SK-N-SH (cell line): Measurements from ENCODE around the gene CLMN. TPM values are rescaled to one million over a fixed set of nuclear protein-coding genes. Genes with fewer than 3 reads are reported as not detected.

ENCODE experiments used
- CTCF ChIA-PET: fragments of 300-600, 350-600 bp; formaldehyde crosslinking; extraction: SDS; loops from one replicate; lab custom pipeline; 2021; lab: Yijun Ruan, JAX
- POLR2A ChIA-PET: fragments of 350-600 bp; sonication (Branson Sonifier 250); formaldehyde crosslinking; extraction: SDS; loops from one replicate; lab custom pipeline; 2020; ENCODE audit warnings: antibody characterized with exemption, inconsistent platforms; lab: Yijun Ruan, JAX
- DNase-seq: peaks from one replicate; pipeline ENCODE4 v3.0.0; 2012
- H2AFZ ChIP-seq: fragments of 200-600 bp; sonication (generic); 2 replicates; pipeline ENCODE4 v1.8.1; 2016; ENCODE audit warnings: antibody characterized with exemption, mild to moderate bottlenecking, low read depth
- H3F3A ChIP-seq: fragments of 200-600 bp; sonication (generic); replicated peaks from 2 replicates; pipeline ENCODE3; 2016; ENCODE audit warnings: antibody characterized with exemption, mild to moderate bottlenecking; ENCODE audit not compliant: insufficient read depth
- H3K27ac ChIP-seq, 2 experiments: fragments of 200-500 bp in 1 of 2; fragments of 200-600 bp in 1 of 2; sonication (Bioruptor generic) in 1 of 2; sonication (generic), shearing (Covaris generic) in 1 of 2; 2 replicates each; pipeline versions ENCODE4 v1.5.1 to v1.6.1; 2014 to 2016; ENCODE audit warnings: low read depth in 2 of 2, inconsistent platforms in 1 of 2, low read length in 1 of 2, mild to moderate bottlenecking in 1 of 2, mixed read lengths in 1 of 2
- H3K27me3 ChIP-seq: fragments of 200-600 bp; sonication (generic), shearing (Covaris generic); 2 replicates; pipeline ENCODE4 v1.6.1; 2016; ENCODE audit warnings: mixed run types; ENCODE audit not compliant: insufficient read depth
- H3K36me3 ChIP-seq, 2 experiments: fragments of 200-500 bp in 1 of 2; fragments of 200-600 bp in 1 of 2; sonication (Bioruptor generic) in 1 of 2; sonication (generic) in 1 of 2; replicated peaks in 1 of 2; 2 replicates each; pipeline versions ENCODE3 to v1.5.1; 2014 to 2016; ENCODE audit warnings: low read length in 1 of 2, mild to moderate bottlenecking in 1 of 2; ENCODE audit not compliant: insufficient read depth in 2 of 2, control insufficient read depth in 1 of 2
- H3K4me1 ChIP-seq, 2 experiments: fragments of 200-500 bp in 1 of 2; fragments of 200-600 bp in 1 of 2; sonication (Bioruptor generic) in 1 of 2; sonication (generic), shearing (Covaris generic) in 1 of 2; 2 replicates each; pipeline versions ENCODE4 v1.5.1 to v1.6.1; 2014 to 2016; ENCODE audit warnings: low read depth in 1 of 2, low read length in 1 of 2, mixed run types in 1 of 2; ENCODE audit not compliant: insufficient read depth in 2 of 2, control insufficient read depth in 1 of 2
- H3K4me2 ChIP-seq: fragments of 200-600 bp; sonication (generic), shearing (Covaris generic); 2 replicates; pipeline ENCODE4 v1.6.1; 2017; ENCODE audit warnings: mixed run types
- H3K4me3 ChIP-seq, 2 experiments: fragments of 200-500 bp in 1 of 2; fragments of 200-600 bp in 1 of 2; sonication (Bioruptor generic) in 1 of 2; sonication (generic), shearing (Covaris generic) in 1 of 2; 2 replicates each; pipeline versions ENCODE4 v1.5.1 to v1.8.1; 2014 to 2016; ENCODE audit warnings: low read depth in 2 of 2, inconsistent platforms in 1 of 2, low read length in 1 of 2, mild to moderate bottlenecking in 1 of 2, mixed read lengths in 1 of 2, moderate library complexity in 1 of 2
- H3K79me2 ChIP-seq: fragments of 200-600 bp; sonication (generic); 2 replicates; pipeline ENCODE4 v1.8.1; 2017; ENCODE audit warnings: mild to moderate bottlenecking; ENCODE audit not compliant: insufficient read depth
- H3K9ac ChIP-seq: fragments of 200-600 bp; sonication (generic); 2 replicates; pipeline ENCODE4 v1.6.1; 2017; ENCODE audit warnings: mixed run types
- H3K9me2 ChIP-seq: fragments of 200-600 bp; sonication (generic); 2 replicates; pipeline ENCODE4 v1.6.1; 2017; ENCODE audit warnings: mixed run types
- H3K9me3 ChIP-seq: fragments of 200-600 bp; sonication (generic); 2 replicates; pipeline ENCODE4 v1.6.1; 2017; ENCODE audit warnings: mixed run types, mild to moderate bottlenecking, moderate library complexity
- H4K20me1 ChIP-seq: fragments of 200-600 bp; sonication (generic); 2 replicates; pipeline ENCODE4 v1.6.1; 2017; ENCODE audit warnings: mild to moderate bottlenecking, mixed run types; ENCODE audit not compliant: insufficient read depth
- CTCF ChIP-seq: fragments of 200-600 bp; sonication (generic); IDR thresholded peaks from 2 replicates; pipeline ENCODE4 v1.6.1; 2017; ENCODE audit warnings: antibody characterized with exemption, mild to moderate bottlenecking, moderate library complexity
- EZH2phosphoT487 ChIP-seq: fragments of 200-600 bp; sonication (generic); IDR thresholded peaks from 2 replicates; pipeline ENCODE4 v1.6.1; 2017; ENCODE audit warnings: low read depth, mixed run types, mild to moderate bottlenecking, antibody characterized with exemption, moderate library complexity, borderline replicate concordance
- GATA2 ChIP-seq: sonication (generic); formaldehyde crosslinking; IDR thresholded peaks from 2 replicates; pipeline ENCODE4 v1.5.0; 2020; ENCODE audit warnings: mild to moderate bottlenecking, missing genetic modification reagents
- IRF3 ChIP-seq: fragments of 150-350 bp; IDR thresholded peaks from 2 replicates; pipeline ENCODE4 v1.6.1; 2016; ENCODE audit warnings: mild to moderate bottlenecking, low read depth, low read length
- MEF2A ChIP-seq: IDR thresholded peaks from 2 replicates; pipeline ENCODE4 v1.4.0; 2012; ENCODE audit warnings: low read depth, borderline replicate concordance
- MXI1 ChIP-seq: IDR thresholded peaks from 2 replicates; pipeline ENCODE4 v1.6.1; 2012; ENCODE audit warnings: mild to moderate bottlenecking, low read depth, low read length, improper control_type of control experiment
- NRF1 ChIP-seq: IDR thresholded peaks from 2 replicates; pipeline ENCODE4 v1.6.1; 2012; ENCODE audit warnings: low read depth, mild to moderate bottlenecking, low read length
- POLR2AphosphoS5 ChIP-seq: IDR thresholded peaks from 2 replicates; pipeline ENCODE4 v1.6.1; 2012; ENCODE audit warnings: low read depth, low read length
- TAF1 ChIP-seq: IDR thresholded peaks from 2 replicates; pipeline ENCODE4 v1.6.1; 2012; ENCODE audit warnings: low read depth, mild to moderate bottlenecking, low read length, moderate library complexity, borderline replicate concordance
- WGBS: methylation state at CpG from one replicate; pipeline ENCODE4 v1.1.6; 2017; ENCODE audit warnings: low lambda C conversion rate; 5-methylcytosine and 5-hydroxymethylcytosine counted together
- polyA plus RNA-seq, 3 experiments: library from polyadenylated mRNA; depleted of rRNA; stranded (reverse); fragments of >200 nt; gene quantifications; 2 replicates each; pipeline ENCODE4 v1.2.3, GENCODE V29; 2012
- TF ChIP-seq, protein P1 (sequence below): IDR thresholded peaks from 2 replicates; pipeline ENCODE4 v1.6.1; 2012; ENCODE audit warnings: mild to moderate bottlenecking, low read depth, low read length, moderate library complexity
- TF ChIP-seq, protein P2 (sequence below): IDR thresholded peaks from 2 replicates; pipeline ENCODE4 v1.4.0; 2012; ENCODE audit warnings: low read depth

The CLMN gene
- polyA plus RNA-seq, 1 of the 3 experiments (the other 2 are of a cell fraction): 1.4 TPM

- CTCF ChIA-PET: interaction anchor here (1.3 to 1.4 kb wide), 2 partner anchors 276 to 466 kb away, joined by 4 to 10 read pairs; no protein-coding TSS in a partner anchor
- DNase-seq: no peak
- Histone ChIP-seq H3K4me3 (peak overlapping the region; percentile 78 to 87), H2AFZ (0 out of 2 replicates have a peak overlapping the region, but pooled peaks have one; percentile 52), H3K36me3 (peaks cover 2 to 5% of the 10 kb centered on the region in 2 experiments), H3K4me2 (peak overlapping the region; percentile 98), H3K9me2 (no peaks in the 10 kb centered on the region), H3K9me3 (no peaks in the 10 kb centered on the region), H3K27me3 (no peaks in the 10 kb centered on the region), H3K79me2 (peaks cover 61% of the 10 kb centered on the region), H3K27ac (peak overlapping the region; percentile 44 to 74), H3K9ac (peak overlapping the region; percentile 88), H3F3A (no peaks in the 10 kb centered on the region), H4K20me1 (peaks cover 37% of the 10 kb centered on the region), H3K4me1 (peaks cover 7 to 14% of the 10 kb centered on the region in 2 experiments; a peak in 3 of 4 replicates)
- POLR2A ChIA-PET: no interaction called here
- TF ChIP-seq, protein P1, sequence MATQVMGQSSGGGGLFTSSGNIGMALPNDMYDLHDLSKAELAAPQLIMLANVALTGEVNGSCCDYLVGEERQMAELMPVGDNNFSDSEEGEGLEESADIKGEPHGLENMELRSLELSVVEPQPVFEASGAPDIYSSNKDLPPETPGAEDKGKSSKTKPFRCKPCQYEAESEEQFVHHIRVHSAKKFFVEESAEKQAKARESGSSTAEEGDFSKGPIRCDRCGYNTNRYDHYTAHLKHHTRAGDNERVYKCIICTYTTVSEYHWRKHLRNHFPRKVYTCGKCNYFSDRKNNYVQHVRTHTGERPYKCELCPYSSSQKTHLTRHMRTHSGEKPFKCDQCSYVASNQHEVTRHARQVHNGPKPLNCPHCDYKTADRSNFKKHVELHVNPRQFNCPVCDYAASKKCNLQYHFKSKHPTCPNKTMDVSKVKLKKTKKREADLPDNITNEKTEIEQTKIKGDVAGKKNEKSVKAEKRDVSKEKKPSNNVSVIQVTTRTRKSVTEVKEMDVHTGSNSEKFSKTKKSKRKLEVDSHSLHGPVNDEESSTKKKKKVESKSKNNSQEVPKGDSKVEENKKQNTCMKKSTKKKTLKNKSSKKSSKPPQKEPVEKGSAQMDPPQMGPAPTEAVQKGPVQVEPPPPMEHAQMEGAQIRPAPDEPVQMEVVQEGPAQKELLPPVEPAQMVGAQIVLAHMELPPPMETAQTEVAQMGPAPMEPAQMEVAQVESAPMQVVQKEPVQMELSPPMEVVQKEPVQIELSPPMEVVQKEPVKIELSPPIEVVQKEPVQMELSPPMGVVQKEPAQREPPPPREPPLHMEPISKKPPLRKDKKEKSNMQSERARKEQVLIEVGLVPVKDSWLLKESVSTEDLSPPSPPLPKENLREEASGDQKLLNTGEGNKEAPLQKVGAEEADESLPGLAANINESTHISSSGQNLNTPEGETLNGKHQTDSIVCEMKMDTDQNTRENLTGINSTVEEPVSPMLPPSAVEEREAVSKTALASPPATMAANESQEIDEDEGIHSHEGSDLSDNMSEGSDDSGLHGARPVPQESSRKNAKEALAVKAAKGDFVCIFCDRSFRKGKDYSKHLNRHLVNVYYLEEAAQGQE: no peak
- TF ChIP-seq, protein P2, sequence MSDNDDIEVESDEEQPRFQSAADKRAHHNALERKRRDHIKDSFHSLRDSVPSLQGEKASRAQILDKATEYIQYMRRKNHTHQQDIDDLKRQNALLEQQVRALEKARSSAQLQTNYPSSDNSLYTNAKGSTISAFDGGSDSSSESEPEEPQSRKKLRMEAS: no peak
- TF ChIP-seq NRF1 (no peak), IRF3 (no peak), GATA2 (CRISPR knock-in tag) (no peak), CTCF (no peak), EZH2phosphoT487 (no peak), MEF2A (no peak), POLR2AphosphoS5 (no peak), TAF1 (no peak), MXI1 (no peak)
- 5% methylated on average over 31 of the region's 48 CpGs for WGBS
Observed at GRCh38 chr14:95156161-95157047, 163.3 kb downstream of the CLMN start.
